ENCODE data around the gene DISC1. TPM values are rescaled to one million over a fixed set of nuclear protein-coding genes. Genes with fewer than 3 reads are reported as not detected.

DISC1 gene
- total RNA-seq, 1 donor from 2014 or later: 5.2 TPM

DNA sequence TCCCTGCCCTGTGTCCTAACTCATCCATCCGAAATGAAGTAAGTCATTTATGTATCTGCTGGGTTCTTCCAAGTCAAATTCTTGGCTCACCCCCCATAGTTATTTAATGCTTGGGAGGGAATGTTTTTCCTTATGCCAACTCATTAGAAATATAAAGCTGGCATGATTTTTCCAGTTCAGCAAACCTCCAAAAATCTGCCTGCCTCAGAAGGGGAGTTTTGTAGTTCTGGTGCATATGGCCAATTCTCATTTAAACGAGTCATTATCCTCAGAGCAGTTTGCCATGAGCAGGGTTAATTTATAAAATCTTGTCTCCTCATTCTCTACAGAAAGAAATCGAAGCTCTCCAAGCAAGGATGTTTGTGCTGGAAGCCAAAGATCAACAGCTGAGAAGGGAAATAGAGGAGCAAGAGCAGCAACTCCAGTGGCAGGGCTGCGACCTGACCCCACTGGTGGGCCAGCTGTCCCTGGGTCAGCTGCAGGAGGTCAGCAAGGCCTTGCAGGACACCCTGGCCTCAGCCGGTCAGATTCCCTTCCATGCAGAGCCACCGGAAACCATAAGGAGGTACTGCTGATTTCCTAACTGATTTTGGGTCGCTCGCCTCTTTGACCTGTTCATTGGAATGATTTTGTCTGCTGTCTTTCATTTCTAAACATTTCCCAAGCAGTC, 144.1 kb downstream of the DISC1 start:
- DNase-seq (ENCODE audit: low spot score, unreplicated experiment): no peak
- H3K4me3 Mint-ChIP-seq (ENCODE audit: low read depth): no peak overlapping the region
- no peak overlapping the region for H3K27ac Mint-ChIP-seq
- TF ChIP-seq, protein P1, sequence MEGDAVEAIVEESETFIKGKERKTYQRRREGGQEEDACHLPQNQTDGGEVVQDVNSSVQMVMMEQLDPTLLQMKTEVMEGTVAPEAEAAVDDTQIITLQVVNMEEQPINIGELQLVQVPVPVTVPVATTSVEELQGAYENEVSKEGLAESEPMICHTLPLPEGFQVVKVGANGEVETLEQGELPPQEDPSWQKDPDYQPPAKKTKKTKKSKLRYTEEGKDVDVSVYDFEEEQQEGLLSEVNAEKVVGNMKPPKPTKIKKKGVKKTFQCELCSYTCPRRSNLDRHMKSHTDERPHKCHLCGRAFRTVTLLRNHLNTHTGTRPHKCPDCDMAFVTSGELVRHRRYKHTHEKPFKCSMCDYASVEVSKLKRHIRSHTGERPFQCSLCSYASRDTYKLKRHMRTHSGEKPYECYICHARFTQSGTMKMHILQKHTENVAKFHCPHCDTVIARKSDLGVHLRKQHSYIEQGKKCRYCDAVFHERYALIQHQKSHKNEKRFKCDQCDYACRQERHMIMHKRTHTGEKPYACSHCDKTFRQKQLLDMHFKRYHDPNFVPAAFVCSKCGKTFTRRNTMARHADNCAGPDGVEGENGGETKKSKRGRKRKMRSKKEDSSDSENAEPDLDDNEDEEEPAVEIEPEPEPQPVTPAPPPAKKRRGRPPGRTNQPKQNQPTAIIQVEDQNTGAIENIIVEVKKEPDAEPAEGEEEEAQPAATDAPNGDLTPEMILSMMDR (IDR thresholded peaks at IDR 0.05; ENCODE audit: unreplicated experiment): no peak
- H3K36me3 Mint-ChIP-seq (ENCODE audit: insufficient read depth): no peaks in the 10 kb centered on the region
- H3K27me3 Mint-ChIP-seq: no peaks in the 10 kb centered on the region
- no peaks in the 10 kb centered on the region for H3K4me1 Mint-ChIP-seq (ENCODE audit: low read depth)
- H3K9me3 Mint-ChIP-seq (ENCODE audit: low read depth): no peaks in the 10 kb centered on the region

DNA sequence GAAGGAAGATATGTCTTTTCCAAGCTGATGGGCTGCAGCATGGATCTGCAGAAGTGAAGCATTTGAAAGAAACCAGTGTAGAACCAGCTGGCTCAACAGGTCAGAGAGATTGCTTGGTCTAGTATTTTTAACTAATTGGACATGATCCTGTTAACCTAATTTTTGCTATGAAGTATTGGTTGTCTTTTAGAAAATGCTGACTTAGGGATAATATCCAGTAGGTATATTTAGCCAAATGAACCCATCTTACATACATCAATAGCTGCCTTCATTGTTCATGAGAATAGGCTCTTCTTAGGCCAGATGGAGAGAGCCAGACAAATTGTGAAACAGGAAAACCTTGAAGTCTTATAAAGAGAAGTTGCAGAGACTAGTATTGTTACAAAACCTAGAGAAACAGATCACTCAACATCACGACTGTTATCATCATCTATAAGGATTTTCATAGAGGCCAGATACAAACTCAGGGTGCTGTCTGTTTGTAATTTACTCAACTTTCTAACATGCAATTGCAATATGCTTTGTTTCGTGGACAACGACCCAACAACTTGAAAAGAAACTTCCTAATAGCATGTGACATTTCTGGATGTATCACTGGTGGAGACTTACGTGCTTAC, 148.2 kb downstream of the DISC1 start:
- Mint-ChIP-seq H3K9me3 (ENCODE audit: low read depth) (no peaks in the 10 kb centered on the region), H3K4me3 (ENCODE audit: low read depth) (no peak overlapping the region), H3K27me3 (no peaks in the 10 kb centered on the region), H3K27ac (no peak overlapping the region), H3K36me3 (ENCODE audit: insufficient read depth) (no peaks in the 10 kb centered on the region), H3K4me1 (ENCODE audit: low read depth) (peaks cover 5% of the 10 kb centered on the region)
- TF ChIP-seq, protein P1 (IDR thresholded peaks at IDR 0.05; ENCODE audit: unreplicated experiment): no peak
- DNase-seq (ENCODE audit: low spot score, unreplicated experiment): no peak

DNA sequence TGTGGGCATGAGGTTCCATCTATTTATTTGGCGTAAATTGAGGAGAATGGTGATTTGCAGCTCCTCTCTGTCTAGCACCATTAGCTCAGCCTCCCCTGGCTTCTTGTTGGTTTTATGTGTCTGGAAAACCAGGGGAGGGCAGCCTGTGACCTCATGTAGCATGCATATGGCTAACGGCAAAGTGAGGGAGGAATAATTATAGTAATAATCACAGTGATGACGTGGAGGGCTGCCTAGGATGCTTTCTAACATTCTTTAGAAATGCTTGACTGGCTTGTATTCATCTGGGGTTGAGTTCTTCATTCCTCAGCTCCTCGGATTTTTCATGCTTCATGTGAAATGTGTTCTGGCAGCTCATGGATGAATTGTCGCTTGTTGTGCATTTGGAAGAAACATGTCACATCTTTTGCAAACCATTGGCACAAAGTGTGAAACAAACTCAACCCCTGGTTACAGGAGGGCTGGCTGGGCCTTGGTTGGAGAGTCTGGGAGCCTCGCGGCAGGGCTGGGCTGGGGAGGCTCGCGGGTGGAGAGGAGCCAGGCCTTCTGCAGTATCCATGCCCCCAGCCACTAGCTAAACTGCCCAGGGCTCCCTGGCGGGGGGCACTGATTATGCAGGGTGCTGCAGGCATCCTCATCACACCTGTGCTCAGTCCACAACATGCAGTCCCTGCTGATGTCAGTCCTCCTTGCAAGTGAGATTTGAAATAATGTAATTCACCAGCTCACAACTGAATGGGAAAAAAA, 149.6 kb downstream of the DISC1 start:
- no peak overlapping the region for H3K27ac Mint-ChIP-seq
- no peaks in the 10 kb centered on the region for H3K36me3 Mint-ChIP-seq (ENCODE audit: insufficient read depth)
- H3K27me3 Mint-ChIP-seq: no peaks in the 10 kb centered on the region
- TF ChIP-seq, protein P1 (IDR thresholded peaks at IDR 0.05; ENCODE audit: unreplicated experiment): no peak
- H3K4me3 Mint-ChIP-seq (ENCODE audit: low read depth): no peak overlapping the region
- no peaks in the 10 kb centered on the region for H3K9me3 Mint-ChIP-seq (ENCODE audit: low read depth)
- no peak for DNase-seq (ENCODE audit: low spot score, unreplicated experiment)
- peaks cover 5% of the 10 kb centered on the region for H3K4me1 Mint-ChIP-seq (ENCODE audit: low read depth)

DNA sequence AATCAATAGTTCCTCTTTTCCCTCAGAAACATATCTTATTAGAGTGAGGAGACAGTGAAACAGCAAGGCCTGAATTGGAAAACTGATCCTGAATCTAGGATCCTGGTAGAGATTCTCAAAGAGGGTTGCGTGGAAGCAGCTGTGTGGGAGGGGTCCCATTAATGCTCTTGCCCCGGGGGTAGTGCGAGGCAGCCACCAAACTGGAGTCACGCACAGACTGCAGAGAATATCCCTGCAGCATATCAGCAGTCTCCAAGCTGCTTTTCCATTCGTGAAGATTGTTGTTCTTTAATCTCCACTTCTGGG, 150.1 kb downstream of the DISC1 start:
- TF ChIP-seq, protein P1 (IDR thresholded peaks at IDR 0.05; ENCODE audit: unreplicated experiment): no peak
- H3K27ac Mint-ChIP-seq: no peak overlapping the region

DNA sequence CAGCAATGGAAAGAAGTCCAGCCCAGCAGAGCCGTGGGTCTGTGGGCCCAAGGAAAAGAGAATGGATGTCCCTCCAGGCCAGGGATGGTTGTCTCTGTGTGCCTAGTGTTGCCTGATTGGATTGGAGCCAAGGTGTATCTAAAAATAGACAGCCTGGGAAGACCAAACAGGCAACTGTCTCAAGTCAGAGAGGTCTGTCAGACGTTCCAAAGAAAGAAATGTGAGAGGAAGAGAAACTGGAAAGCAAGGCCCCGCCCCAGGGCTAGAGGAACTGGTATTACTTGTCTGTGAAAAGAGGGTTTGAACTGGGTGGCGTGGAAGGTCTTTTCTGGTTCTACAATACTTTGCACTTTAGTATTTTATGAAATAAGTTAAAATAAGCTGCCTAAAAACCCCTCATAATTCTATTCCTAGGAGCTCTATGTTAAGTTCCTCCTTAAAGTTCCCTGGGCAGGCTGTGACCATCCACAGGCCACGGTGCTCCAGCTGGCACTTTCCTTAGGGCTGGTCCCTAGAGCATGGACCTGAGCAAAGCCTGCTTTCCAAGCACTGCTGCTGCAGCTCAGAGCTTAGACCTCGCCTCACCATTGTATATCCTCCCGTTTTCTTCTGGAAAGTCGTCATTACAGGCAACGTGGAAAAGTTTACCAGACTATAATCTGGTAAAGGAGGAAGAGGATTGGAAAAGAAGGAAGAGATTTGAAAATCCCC, 151.6 kb downstream of the DISC1 start:
- no peaks in the 10 kb centered on the region for H3K27me3 Mint-ChIP-seq
- no peak for DNase-seq (ENCODE audit: low spot score, unreplicated experiment)
- no peak overlapping the region for H3K4me3 Mint-ChIP-seq (ENCODE audit: low read depth)
- peaks cover 6% of the 10 kb centered on the region for H3K4me1 Mint-ChIP-seq (ENCODE audit: low read depth)
- no peaks in the 10 kb centered on the region for H3K9me3 Mint-ChIP-seq (ENCODE audit: low read depth)
- H3K27ac Mint-ChIP-seq: no peak overlapping the region
- TF ChIP-seq, protein P1 (IDR thresholded peaks at IDR 0.05; ENCODE audit: unreplicated experiment): no peak
- H3K36me3 Mint-ChIP-seq (ENCODE audit: insufficient read depth): no peaks in the 10 kb centered on the region

More for the DNA sequence above, 150.1 kb downstream of the DISC1 start:
- H3K27me3 Mint-ChIP-seq: no peaks in the 10 kb centered on the region
- H3K9me3 Mint-ChIP-seq (ENCODE audit: low read depth): no peaks in the 10 kb centered on the region
- H3K36me3 Mint-ChIP-seq (ENCODE audit: insufficient read depth): no peaks in the 10 kb centered on the region
- H3K4me3 Mint-ChIP-seq (ENCODE audit: low read depth): no peak overlapping the region
- H3K4me1 Mint-ChIP-seq (ENCODE audit: low read depth): peaks cover 6% of the 10 kb centered on the region
- DNase-seq (ENCODE audit: low spot score, unreplicated experiment): no peak

Data from progenitor cell of endocrine pancreas (in vitro differentiated cells).